SK-N-SH (cell line): ENCODE measurements around the gene ZFYVE16.

Experiments used
- CTCF ChIP-seq: fragments of 200-600 bp; sonication (generic); IDR thresholded peaks from 2 replicates; pipeline ENCODE4 v1.6.1; 2017; ENCODE audit warnings: antibody characterized with exemption, mild to moderate bottlenecking, moderate library complexity
- FOXM1 ChIP-seq: IDR thresholded peaks from 2 replicates; pipeline ENCODE4 v1.4.0; 2012; ENCODE audit warnings: low read depth, mild to moderate bottlenecking
- GABPA ChIP-seq: IDR thresholded peaks from 2 replicates; pipeline ENCODE4 v1.4.0; 2012; ENCODE audit warnings: low read depth, mild to moderate bottlenecking
- JUND ChIP-seq: IDR thresholded peaks from 2 replicates; pipeline ENCODE4 v1.4.0; 2012
- MAX ChIP-seq: IDR thresholded peaks from 2 replicates; pipeline ENCODE4 v1.4.0; 2012; ENCODE audit warnings: low read depth
- NRF1 ChIP-seq: IDR thresholded peaks from 2 replicates; pipeline ENCODE4 v1.6.1; 2012; ENCODE audit warnings: low read depth, mild to moderate bottlenecking, low read length
- POLR2AphosphoS5 ChIP-seq: IDR thresholded peaks from 2 replicates; pipeline ENCODE4 v1.6.1; 2012; ENCODE audit warnings: low read depth, low read length
- RAD21 ChIP-seq: IDR thresholded peaks from 2 replicates; pipeline ENCODE4 v1.6.1; 2012; ENCODE audit warnings: mild to moderate bottlenecking, low read length
- REST ChIP-seq: IDR thresholded peaks from 2 replicates; pipeline ENCODE4 v1.6.1; 2012; ENCODE audit warnings: mild to moderate bottlenecking, low read depth, low read length, moderate library complexity
- USF1 ChIP-seq: IDR thresholded peaks from 2 replicates; pipeline ENCODE4 v1.4.0; 2012; ENCODE audit warnings: low read depth, borderline replicate concordance
- ZBTB33 ChIP-seq: IDR thresholded peaks from 2 replicates; pipeline ENCODE4 v1.4.0; 2012; ENCODE audit warnings: low read depth, borderline replicate concordance

GRCh38 chr5:80482578-80482977 lies 74.7 kb downstream of the ZFYVE16 start:
- TF ChIP-seq CTCF: no peak
- TF ChIP-seq ZBTB33: no peak
- TF ChIP-seq JUND: no peak
- no peak for TF ChIP-seq POLR2AphosphoS5
- TF ChIP-seq USF1: no peak
- no peak for TF ChIP-seq RAD21
- TF ChIP-seq NRF1: no peak
- no peak for TF ChIP-seq REST
- TF ChIP-seq MAX: no peak
- no peak for TF ChIP-seq GABPA
- no peak for TF ChIP-seq FOXM1
